Activated CD4-positive, alpha-beta T cell treated with anti-CD3 and anti-CD28 coated beads for 48 hours (primary cell): ENCODE data around the gene HHIPL1.

Source experiments
- DNase-seq: peaks from one replicate; pipeline ENCODE4 v3.0.0-alpha.2; 2020

HHIPL1 gene

GRCh38 chr14:99718031-99718810 lies 73.3 kb downstream of the HHIPL1 start:
- no peak for DNase-seq

DNA sequence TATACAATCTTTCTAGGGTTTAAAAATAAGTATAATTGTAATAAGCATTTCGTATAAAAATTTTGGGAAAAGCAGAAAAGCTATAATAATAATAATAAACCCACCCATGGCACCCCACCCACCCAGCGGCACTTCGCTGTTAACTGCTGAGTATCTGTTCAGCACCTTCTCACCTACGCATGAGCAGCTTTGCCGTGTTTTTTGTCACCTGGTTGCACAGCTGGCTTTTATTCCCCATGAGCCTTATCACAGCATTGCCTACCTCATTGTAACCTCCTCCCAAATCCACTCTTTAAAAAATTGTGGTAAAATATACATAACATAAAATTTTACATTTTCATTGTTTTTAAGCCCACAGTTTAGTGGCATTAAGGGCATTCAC lies 73.9 kb downstream of the HHIPL1 start:
- no peak for DNase-seq

DNA sequence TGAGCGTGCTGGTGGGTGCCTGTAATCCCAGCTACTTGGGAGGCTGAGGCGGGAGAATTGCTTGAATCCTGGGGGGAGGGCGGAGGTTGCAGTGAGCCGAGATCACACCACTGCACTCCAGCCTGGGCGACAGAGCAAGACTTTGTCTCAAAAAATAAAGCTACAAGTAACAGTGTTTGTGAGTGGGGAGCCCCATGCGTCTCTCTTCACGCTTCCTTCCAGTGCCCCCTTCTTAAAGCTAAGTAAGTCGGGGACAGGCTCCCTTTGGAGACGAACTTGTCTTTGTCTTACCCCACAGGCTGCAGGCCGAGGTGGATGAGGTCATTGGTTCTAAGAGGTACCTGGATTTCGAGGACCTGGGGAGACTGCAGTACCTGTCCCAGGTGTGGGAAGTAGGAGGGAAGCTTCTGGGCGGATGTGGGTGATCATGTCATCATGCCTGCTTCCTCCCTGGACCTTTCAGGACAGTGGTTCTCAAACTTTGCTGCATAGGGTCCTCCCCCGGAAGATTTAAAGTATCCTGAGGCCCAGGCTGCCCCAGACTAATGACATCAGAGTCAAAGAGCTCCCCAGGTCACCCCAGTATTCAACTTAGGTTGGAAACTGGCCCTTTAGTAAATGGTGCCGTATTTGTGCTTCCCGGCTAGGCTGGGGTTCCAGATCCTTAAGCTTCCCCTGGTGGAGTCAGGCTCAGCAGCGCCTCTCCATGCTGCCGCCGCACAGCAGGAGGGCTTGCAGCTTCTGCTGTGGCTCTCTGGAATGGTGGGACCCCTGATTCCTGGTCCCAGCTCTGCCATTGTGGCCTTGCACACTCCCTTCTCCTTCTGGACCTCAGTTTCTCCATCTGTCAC lies 76.2 kb downstream of the HHIPL1 start:
- DNase-seq, result no peak

DNA sequence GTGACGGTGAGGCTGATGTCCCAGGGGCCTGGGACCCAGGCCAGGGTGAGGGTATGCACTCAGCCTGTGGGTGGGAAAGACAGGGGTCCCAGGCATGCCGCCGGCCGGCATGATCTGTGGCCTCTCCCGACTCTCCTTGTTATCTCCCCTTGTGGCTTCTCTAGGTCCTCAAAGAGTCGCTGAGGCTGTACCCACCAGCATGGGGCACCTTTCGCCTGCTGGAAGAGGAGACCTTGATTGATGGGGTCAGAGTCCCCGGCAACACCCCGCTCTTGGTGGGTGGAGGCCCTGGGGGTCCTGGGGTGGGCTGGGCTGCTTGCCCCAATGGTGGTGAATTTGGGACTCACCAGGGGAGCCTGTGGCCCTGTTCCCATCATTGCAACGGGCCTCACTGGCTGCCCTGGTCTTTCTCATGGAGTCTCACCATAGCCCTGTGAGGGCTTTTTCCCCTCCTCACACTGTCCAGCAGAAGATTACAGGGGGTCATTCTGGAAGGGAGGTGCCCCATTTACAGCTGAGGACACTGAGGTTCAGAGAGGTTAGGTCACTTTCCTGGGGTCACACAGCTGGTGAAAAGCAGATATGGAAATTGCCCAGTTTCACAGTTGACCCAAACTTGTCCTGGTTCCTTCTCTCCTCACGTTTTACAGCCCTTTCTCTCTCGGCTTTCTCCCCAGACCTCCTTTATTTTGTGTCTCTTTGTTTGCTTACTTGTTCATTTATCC lies 77.0 kb downstream of the HHIPL1 start:
- DNase-seq, result no peak

- DNase-seq, result no peak
Measured at GRCh38 chr14:99722741-99723140, 77.8 kb downstream of the HHIPL1 start.

DNA sequence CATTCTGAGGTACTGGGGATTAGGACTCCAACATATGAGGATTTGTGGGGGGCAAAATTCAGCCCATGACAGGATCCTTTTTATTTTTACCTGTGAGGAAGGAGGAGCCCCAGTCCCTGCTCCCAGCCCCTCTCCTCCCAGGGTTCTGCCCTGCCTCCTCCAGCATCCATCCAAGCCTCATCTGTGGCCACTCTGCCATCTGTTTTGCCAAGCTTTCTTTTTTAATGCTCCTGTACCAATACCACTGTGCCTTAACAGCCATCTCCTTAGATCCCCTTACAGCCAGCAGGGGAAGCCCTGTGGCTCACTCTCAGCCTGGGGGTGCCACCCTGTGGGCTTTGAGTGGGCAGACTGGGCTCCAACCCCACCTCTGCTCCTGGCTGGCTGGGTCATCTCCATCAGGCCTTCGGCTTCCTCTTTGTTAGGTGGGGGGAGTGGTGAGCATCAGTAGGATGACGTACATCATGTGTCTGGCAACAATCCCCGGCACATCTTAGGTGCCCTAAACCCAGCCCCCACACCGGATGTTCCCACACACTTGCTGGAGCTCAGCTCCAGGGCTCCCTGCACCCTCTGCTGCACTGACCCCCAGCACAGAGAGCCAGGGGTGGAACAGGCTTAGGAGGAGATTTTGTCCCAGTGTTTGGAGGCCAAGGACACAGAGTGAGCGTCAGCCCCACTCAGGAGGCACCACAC lies 79.4 kb downstream of the HHIPL1 start:
- no peak for DNase-seq

DNA sequence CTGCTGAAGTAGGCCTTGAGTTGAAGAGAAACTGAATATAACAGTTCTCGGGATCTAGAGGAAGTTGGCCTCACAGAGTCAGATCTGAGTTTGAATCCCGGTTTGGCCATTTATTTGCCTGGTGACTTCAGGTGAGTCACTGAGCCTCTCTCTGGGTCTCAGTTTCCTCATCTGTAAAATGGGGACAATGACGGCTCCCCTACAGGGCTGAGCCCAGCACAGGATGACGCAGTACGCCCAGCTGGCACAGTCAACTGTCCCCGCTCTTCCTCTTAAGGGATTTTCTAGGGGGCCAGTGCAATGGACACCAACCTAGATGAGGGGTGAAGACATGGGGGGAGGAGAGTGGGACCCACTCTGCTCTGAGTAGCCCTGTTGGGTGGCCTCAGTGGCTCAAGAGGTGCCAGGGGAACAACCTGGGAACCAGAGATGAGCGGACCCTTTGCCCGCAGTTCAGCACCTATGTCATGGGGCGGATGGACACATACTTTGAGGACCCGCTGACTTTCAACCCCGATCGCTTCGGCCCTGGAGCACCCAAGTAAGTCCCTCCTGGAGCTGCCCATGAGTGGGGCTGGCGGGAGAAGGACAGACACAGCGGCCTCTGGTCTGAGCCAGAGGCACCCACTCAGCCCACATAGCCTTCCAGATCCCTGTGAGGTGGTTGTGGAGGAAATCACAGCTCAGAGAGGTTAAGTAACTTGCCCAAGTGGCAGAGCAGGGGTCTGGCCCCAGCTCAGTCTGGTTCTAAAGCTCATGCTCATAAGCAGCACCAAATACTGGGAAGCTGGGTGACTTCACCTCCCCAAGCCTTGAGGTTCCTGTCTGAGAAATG lies 80.2 kb downstream of the HHIPL1 start:
- no peak for DNase-seq

DNA sequence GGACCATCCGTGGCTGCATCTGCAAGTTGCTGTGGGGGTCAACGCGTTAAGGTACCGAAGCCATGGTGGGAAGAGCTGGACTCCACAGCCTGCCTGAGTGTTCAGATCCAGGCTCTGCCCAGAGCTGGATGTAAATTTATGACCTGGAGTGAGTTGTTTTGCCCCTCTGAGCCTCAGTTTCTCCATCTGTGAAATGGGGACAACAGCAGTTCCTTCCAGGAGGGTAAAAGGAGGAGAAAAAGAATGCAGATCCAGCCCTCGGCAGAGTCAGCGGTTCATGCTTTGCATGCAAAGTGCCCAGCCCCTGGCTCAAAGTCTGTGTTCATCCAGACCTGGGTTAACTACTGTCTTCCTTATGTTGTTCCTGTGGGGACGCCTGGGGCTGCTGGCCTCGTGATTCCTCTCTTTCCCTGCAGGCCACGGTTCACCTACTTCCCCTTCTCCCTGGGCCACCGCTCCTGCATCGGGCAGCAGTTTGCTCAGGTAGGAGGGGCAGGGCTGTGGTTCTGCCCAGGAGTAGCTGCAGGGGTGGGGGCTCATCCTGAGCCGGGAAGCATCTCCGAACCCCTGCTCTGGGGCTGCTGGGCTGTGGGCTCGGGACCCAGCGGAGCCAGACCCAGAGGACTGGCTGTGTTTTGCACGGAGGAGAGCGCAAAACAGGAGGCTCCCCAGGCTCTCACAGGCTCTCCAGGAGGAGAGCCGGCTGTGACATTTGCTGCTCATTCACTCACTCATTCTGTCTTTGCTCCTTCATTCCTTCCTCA lies 81.0 kb downstream of the HHIPL1 start:
- no peak for DNase-seq

GRCh38 chr14:99726538-99727095 lies 81.7 kb downstream of the HHIPL1 start:
- DNase-seq, result no peak

GRCh38 chr14:99727096-99727870 lies 82.4 kb downstream of the HHIPL1 start:
- no peak for DNase-seq

DNA sequence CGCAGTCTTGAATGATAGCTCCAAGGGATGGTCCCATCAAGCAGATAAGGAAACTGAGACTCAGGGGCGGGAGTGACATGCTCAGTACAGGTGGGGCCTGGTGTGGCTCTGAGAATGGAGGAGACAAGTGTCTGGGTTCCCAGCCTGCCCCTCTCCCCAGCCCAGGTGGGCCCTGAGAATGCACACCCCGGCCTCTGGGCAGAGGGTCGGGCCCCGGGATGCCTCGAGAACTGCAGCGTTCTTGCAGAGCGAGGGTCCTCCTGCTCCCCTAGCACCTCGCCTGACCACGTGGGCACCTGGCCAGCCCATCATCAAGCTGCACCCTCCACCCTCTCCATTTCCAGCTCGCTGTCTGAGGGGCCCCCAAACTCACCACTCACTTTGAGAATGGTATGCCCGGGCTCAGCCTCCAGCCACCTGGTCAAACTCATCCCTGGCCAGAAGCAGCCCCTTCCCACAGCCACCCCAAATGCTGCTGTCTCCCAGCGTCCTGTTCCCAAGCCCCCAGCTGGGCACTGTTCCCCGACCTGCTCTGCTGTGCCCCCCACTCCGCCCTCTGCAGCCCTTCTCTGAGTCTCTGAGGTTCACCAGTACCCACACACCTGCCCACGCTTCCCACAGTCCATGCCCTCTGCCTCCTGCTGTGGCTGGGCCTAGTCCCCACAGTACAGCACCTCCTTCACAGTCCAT lies 83.4 kb downstream of the HHIPL1 start:
- DNase-seq, result no peak

- DNase-seq, result no peak
Measured at GRCh38 chr14:99728981-99729451, 84.1 kb downstream of the HHIPL1 start.
